Endometrium (tissue), 2 donors: ENCODE data around the gene IL13.

Source experiments
- FAIRE-seq: peaks from 2 replicates; lab custom pipeline; 2012; peaks lifted over from hg19 to GRCh38; lab: Jason Lieb, UNC
- donor health status: control.
- donor health status: control.

Gene IL13

GRCh38 chr5:132657676-132658380 is at the start of gene IL13:
Gene IL13, plus strand, starts transcription at chr5:132658173. Its CDS starts 14 bp downstream, at chr5:132658187.
- no peak for FAIRE-seq

DNA sequence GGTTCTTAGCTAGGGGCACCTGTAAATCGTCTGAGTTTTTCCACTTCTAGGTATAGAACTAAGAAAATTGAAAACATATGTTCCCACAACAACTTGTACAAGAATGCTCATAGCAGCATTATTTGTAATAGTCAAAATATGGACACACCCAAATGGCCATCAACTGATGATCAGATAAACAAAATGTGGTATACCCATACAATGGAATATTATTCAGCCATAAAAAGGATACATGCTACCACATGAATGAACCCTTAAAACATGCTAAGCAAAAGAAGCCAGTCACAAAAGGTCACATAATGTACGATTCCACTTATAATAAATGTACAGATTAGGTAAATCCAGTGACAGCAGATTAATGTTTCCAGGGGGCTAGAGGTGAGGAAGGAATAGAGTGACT is 46.0 kb upstream of the IL13 start:
- FAIRE-seq, result no peak

- FAIRE-seq, result no peak
These were observed 45.1 kb upstream of the IL13 start for GRCh38 chr5:132612846-132613245.

- no peak for FAIRE-seq
These were observed 36.3 kb upstream of the IL13 start for GRCh38 chr5:132621699-132622098.

GRCh38 chr5:132622608-132623007 is 35.4 kb upstream of the IL13 start:
- FAIRE-seq, result no peak

- FAIRE-seq, result no peak
These were observed 30.5 kb upstream of the IL13 start for GRCh38 chr5:132627470-132627869.

DNA sequence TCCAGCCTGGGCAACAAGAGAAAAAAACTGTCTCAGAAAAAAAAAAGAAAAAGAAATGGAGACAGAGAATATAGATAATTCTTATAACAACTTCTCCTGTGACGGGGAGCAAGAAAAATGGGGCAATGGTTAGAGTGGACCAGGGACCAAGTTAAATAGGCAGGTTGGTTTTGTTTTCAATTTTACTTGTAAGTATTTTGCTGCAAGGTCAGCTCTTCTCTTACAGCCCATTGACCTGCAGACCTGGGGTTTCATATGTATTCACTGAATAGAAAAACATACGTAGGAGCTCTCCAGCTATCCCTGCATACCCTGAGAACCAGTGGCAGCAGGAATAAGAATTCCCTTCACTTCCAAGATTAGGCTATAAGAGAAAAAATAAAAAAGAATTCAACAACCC is 29.2 kb upstream of the IL13 start:
- no peak for FAIRE-seq

- FAIRE-seq, result no peak
These were observed 28.6 kb upstream of the IL13 start for GRCh38 chr5:132629230-132629944.

DNA sequence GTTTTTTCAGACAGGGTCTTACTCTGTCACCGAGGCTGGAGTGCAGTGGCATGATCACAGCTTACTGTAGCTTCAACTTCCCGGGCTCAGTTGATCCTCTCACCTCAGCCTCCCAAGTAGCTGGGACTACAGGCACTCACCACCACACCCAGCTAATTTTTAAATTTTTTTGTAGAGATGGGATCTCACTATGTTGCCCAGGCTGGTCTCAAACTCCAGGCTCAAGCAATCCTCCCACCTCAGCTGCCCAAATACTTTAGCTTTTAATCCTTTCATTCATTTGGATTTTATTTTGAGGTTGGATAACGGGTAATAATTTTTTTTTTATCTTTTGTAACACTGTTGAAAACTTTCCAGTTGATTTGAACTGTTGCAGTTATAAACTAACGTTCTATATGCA is 24.4 kb upstream of the IL13 start:
- FAIRE-seq, result peak; percentile 12

DNA sequence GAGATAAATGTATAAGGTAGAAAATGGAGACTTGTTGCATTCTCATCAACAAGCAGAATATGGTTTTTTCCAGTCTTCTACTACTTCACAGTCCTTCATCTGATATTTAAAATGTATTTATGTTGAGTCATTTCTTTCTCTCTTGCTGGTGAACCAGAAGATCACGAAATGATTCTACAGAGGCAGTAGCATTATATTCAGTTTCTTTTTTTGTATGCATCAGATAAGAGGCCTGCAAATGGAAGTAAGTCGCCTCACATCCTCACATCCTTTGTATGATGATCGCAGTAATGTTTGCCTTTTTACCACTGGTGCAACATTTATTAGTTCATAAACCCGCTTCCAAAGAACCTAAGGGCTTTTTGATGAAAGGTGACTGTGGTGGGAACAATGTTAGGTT is 22.1 kb upstream of the IL13 start:
- FAIRE-seq, result no peak

DNA sequence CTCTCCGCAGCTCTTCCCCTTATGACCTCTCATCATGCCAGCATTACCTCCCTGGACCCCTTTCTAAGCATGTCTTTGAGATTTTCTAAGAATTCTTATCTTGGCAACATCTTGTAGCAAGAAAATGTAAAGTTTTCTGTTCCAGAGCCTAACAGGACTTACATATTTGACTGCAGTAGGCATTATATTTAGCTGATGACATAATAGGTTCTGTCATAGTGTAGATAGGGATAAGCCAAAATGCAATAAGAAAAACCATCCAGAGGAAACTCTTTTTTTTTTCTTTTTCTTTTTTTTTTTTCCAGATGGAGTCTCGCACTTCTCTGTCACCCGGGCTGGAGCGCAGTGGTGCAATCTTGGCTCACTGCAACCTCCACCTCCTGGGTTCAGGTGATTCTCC is 20.7 kb upstream of the IL13 start:
- FAIRE-seq, result no peak

- FAIRE-seq, result no peak
These were observed 18.3 kb upstream of the IL13 start for GRCh38 chr5:132639706-132640130.

- no peak for FAIRE-seq
These were observed 17.4 kb upstream of the IL13 start for GRCh38 chr5:132640613-132641012.

GRCh38 chr5:132641241-132641723 is 16.7 kb upstream of the IL13 start:
- FAIRE-seq, result no peak

GRCh38 chr5:132641841-132642240 is 16.1 kb upstream of the IL13 start:
- FAIRE-seq, result no peak

DNA sequence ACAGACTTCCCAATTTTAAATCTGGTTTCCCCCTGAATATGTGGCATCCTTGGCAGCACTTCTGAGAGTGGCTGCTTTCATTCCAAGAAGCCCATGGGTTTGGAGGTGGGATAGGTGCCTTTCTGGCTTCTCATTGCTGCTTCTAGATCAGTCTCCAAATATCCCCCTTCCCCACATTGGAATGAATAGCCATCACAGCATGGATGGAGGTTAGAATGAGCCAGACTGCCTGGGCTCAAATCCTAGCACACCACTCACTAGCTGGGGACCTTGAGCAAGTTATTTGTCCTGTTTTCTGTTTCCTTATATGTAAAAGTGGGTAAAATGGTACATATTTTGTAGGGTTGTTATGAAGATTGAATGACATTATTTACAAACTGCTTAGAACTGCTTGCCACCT is 13.8 kb upstream of the IL13 start:
- no peak for FAIRE-seq

DNA sequence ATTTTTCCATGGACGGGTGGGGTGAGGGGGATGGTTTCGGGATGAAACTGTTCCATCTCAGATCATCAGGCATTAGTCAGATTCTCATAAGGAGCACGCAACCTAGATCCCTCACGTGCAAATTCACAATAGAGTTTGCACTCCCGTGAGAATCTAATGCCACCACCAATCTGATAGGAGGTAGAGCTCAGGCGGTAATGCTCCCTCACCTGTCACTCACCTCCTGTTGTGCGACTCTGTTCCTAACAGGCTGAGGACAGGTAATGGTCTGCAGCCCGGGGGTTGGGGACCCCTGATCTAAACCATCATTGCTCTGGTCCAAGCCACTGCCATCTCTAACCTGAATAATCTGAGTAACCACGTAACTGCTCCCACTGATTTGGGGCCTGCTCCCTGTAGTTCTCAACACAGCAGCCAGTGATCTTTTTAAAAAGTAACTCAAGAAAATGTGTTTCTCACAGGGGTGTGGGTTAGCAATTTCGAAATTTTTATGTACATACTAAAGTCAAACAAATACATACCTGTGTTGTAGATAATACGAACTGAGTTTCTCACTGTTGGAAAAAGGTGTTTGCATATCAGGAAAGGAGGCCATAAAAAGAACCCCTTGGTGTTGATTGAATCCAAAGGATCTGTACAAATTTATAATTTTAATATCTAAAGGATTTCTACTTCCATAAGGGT is 11.2 kb upstream of the IL13 start:
- FAIRE-seq, result no peak

DNA sequence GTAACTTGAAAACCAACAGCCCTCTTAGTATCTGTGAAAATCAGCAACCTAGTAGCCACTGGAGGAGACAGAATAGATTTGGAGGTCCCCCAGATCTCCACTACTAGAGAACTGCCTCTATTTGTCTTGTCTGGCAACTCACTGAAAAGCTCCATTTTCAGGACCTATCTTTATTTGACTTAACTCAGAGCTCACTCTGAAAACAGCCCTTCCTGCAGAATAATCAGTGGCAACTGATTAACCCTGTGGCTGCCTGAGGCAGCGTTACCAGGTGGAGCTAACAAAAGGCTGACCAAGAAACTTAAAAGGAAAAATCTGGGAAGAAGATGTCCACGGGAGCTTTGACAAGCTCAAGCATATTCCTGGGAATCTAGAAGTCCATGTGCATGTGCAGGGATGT is 10.5 kb upstream of the IL13 start:
- FAIRE-seq, result no peak

GRCh38 chr5:132648355-132648754 is 9.6 kb upstream of the IL13 start:
- no peak for FAIRE-seq

- FAIRE-seq, result no peak
These were observed 6.0 kb upstream of the IL13 start for GRCh38 chr5:132651838-132652469.

DNA sequence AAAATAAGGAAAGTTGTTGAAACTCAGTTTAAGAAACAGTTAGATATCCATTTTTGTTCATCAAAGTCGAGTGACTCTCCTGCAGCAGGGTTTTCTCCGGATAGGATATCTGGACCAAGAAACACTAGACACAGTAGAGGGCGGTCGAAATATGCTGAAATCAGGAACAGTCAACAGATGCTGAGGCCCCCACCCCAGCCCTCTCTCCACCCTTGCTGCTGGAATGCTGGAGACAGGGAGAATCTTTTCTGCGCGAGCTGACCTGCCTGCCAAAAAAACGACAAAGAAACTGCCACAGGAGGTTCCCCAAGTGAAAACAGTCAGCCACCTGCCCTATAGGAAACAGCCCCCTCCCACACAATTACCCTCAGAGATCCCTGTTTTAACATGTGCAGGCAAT is 4.3 kb upstream of the IL13 start:
- FAIRE-seq, result no peak
